ENCODE measurements around the gene TLE3.
A peak's percentile ranks its signal among the peaks of the same experiment; 100 is the strongest.

Gene TLE3

GRCh38 chr15:70133781-70134421, 36.2 kb upstream of the TLE3 start:
- H3K4me1 ChIP-seq (ENCODE audit: control extremely low read depth in 1 of 4, control insufficient read depth in 4 of 4, insufficient read depth in 4 of 4, low read length in 3 of 4) = no peaks in the 10 kb centered on the region
- no peaks in the 10 kb centered on the region for H3K36me3 ChIP-seq (ENCODE audit: control insufficient read depth in 4 of 4, insufficient read depth in 4 of 4, low read length in 3 of 4)
- 97% methylated on average over 3 of the region's 7 CpGs for WGBS (ENCODE audit: insufficient coverage)
- no peaks in the 10 kb centered on the region for H3K9me3 ChIP-seq (ENCODE audit: control extremely low read depth in 1 of 5, control insufficient read depth in 4 of 5, insufficient read depth in 2 of 5, low read depth in 1 of 5, low read length in 4 of 5)
- POLR2A ChIA-PET = no interaction called here
- CTCF ChIA-PET = interaction anchor here (1.0 to 1.4 kb wide), 3 partner anchors 13 to 20 kb away, joined by 3 read pairs; no protein-coding TSS in a partner anchor
- no peak overlapping the region for H3K4me3 ChIP-seq (ENCODE audit: control insufficient read depth in 1 of 7, extremely low read depth in 1 of 7, insufficient read depth in 4 of 7, low read depth in 2 of 7, low read length in 6 of 7)
- no peaks in the 10 kb centered on the region for H3K27me3 ChIP-seq (replicated peaks in 2 of 5; ENCODE audit: control insufficient read depth in 4 of 5, insufficient read depth in 5 of 5, low read length in 4 of 5)
- no peak for DNase-seq
- no peak overlapping the region for H3K27ac ChIP-seq (ENCODE audit: insufficient read depth in 1 of 2, low read depth in 1 of 2, low read length in 2 of 2, poor library complexity in 1 of 2, severe bottlenecking in 2 of 2)

DNA sequence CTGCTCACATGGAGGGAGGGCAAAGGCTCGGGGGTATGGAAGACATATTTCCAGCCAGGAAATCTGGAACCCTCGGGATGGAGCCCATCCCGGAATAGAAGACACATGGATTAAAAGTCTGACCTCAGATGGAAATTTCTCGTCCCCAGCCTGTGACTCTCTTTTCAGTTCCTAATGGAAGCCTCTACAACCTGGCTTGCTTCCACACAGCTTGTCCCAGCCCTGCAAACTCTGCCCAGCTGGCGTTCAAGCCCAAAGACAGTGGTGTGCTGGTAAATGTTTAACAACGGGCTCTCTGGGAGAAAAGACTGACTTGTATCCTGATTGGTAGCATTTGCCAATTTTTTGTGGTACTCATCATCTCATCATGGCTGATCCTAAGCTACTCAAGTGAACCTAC, 35.6 kb upstream of the TLE3 start:
- H3K27me3 ChIP-seq (replicated peaks in 2 of 5; ENCODE audit: control insufficient read depth in 4 of 5, insufficient read depth in 5 of 5, low read length in 4 of 5) = no peaks in the 10 kb centered on the region
- no peaks in the 10 kb centered on the region for H3K9me3 ChIP-seq (ENCODE audit: control extremely low read depth in 1 of 5, control insufficient read depth in 4 of 5, insufficient read depth in 2 of 5, low read depth in 1 of 5, low read length in 4 of 5)
- 91% methylated on average over 5 of the region's 6 CpGs for WGBS (ENCODE audit: insufficient coverage)
- no peak for DNase-seq
- CTCF ChIA-PET = interaction anchor here (1.3 to 1.4 kb wide), 2 partner anchors 14 to 20 kb away, joined by 3 read pairs; no protein-coding TSS in a partner anchor
- H3K36me3 ChIP-seq (ENCODE audit: control insufficient read depth in 4 of 4, insufficient read depth in 4 of 4, low read length in 3 of 4) = no peaks in the 10 kb centered on the region
- no peak overlapping the region for H3K4me3 ChIP-seq (ENCODE audit: control insufficient read depth in 1 of 7, extremely low read depth in 1 of 7, insufficient read depth in 4 of 7, low read depth in 2 of 7, low read length in 6 of 7)
- H3K27ac ChIP-seq (ENCODE audit: insufficient read depth in 1 of 2, low read depth in 1 of 2, low read length in 2 of 2, poor library complexity in 1 of 2, severe bottlenecking in 2 of 2) = no peak overlapping the region
- no peaks in the 10 kb centered on the region for H3K4me1 ChIP-seq (ENCODE audit: control extremely low read depth in 1 of 4, control insufficient read depth in 4 of 4, insufficient read depth in 4 of 4, low read length in 3 of 4)
- POLR2A ChIA-PET = no interaction called here

DNA sequence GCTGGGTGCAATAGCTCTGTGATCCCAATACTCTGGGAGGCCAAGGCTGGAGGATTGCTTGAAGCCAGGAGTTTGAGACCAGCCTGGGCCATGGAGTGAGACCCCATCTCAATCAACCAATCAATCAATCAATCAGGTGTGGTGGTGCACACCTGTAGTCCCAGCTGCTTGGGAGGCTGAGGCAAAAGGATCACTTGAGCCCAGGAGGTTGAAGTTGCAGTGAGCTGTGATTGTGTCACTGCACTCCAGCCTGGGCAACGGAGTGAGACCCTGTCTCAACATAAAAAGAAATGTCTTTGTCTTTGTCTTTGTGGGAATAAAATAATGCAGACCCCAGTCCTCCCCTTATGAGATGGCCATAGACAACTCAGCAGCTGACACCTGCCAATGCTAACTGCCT, 34.9 kb upstream of the TLE3 start:
- Histone ChIP-seq H3K27me3 (replicated peaks in 2 of 5; ENCODE audit: control insufficient read depth in 4 of 5, insufficient read depth in 5 of 5, low read length in 4 of 5) (no peaks in the 10 kb centered on the region), H3K9me3 (ENCODE audit: control extremely low read depth in 1 of 5, control insufficient read depth in 4 of 5, insufficient read depth in 2 of 5, low read depth in 1 of 5, low read length in 4 of 5) (no peaks in the 10 kb centered on the region), H3K4me1 (ENCODE audit: control extremely low read depth in 1 of 4, control insufficient read depth in 4 of 4, insufficient read depth in 4 of 4, low read length in 3 of 4) (peaks cover 0 to 6% (median 0%) of the 10 kb centered on the region in 4 experiments), H3K4me3 (ENCODE audit: control insufficient read depth in 1 of 7, extremely low read depth in 1 of 7, insufficient read depth in 4 of 7, low read depth in 2 of 7, low read length in 6 of 7) (no peak overlapping the region), H3K27ac (ENCODE audit: insufficient read depth in 1 of 2, low read depth in 1 of 2, low read length in 2 of 2, poor library complexity in 1 of 2, severe bottlenecking in 2 of 2) (no peak overlapping the region), H3K36me3 (ENCODE audit: control insufficient read depth in 4 of 4, insufficient read depth in 4 of 4, low read length in 3 of 4) (no peaks in the 10 kb centered on the region)
- DNase-seq = no peak
- ChIA-PET CTCF (interaction anchor here (1.2 to 1.4 kb wide), 3 partner anchors 15 to 22 kb away, joined by 3 to 4 read pairs (median 3); no protein-coding TSS in a partner anchor), POLR2A (interaction anchor here (0.6 to 0.9 kb wide), 2 partner anchors 33 to 471 kb away, joined by 3 to 4 read pairs; no protein-coding TSS in a partner anchor)
- WGBS (ENCODE audit: insufficient coverage) = 100% methylated on average over 1 of the region's 1 CpG

DNA sequence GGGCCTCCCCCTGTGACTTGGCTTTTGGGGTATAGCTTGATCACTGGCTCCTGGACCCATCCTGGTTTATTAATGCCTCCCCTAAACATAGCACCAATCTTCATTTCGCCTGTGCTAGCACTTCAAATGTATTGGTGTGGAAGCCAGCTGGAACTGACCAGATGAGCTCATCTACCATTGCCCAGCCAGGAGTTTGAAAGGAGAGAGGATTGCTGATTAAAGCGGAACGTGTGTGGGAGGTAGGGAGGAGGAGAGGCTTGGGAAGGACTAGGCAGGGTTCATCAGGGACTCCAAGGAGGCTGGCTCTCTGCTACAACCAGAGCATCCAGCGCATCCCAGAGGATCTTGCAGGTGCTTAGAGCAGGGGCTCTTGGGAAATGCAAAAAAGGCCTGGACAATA, 34.4 kb upstream of the TLE3 start:
- no peak overlapping the region for H3K27ac ChIP-seq (ENCODE audit: insufficient read depth in 1 of 2, low read depth in 1 of 2, low read length in 2 of 2, poor library complexity in 1 of 2, severe bottlenecking in 2 of 2)
- no peaks in the 10 kb centered on the region for H3K36me3 ChIP-seq (ENCODE audit: control insufficient read depth in 4 of 4, insufficient read depth in 4 of 4, low read length in 3 of 4)
- peaks cover 0 to 10% (median 0%) of the 10 kb centered on the region in 4 experiments for H3K4me1 ChIP-seq (ENCODE audit: control extremely low read depth in 1 of 4, control insufficient read depth in 4 of 4, insufficient read depth in 4 of 4, low read length in 3 of 4)
- H3K4me3 ChIP-seq (ENCODE audit: control insufficient read depth in 1 of 7, extremely low read depth in 1 of 7, insufficient read depth in 4 of 7, low read depth in 2 of 7, low read length in 6 of 7) = no peak overlapping the region
- POLR2A ChIA-PET = interaction anchor here (0.6 to 0.9 kb wide), 2 partner anchors 32 to 472 kb away, joined by 3 to 4 read pairs; no protein-coding TSS in a partner anchor
- CTCF ChIA-PET = interaction anchor here (0.6 to 1.2 kb wide), 2 partner anchors 9 to 22 kb away, joined by 3 to 4 read pairs; no protein-coding TSS in a partner anchor
- 96% methylated on average over 3 of the region's 4 CpGs for WGBS (ENCODE audit: insufficient coverage)
- DNase-seq = no peak
- H3K9me3 ChIP-seq (ENCODE audit: control extremely low read depth in 1 of 5, control insufficient read depth in 4 of 5, insufficient read depth in 2 of 5, low read depth in 1 of 5, low read length in 4 of 5) = no peaks in the 10 kb centered on the region
- no peaks in the 10 kb centered on the region for H3K27me3 ChIP-seq (replicated peaks in 2 of 5; ENCODE audit: control insufficient read depth in 4 of 5, insufficient read depth in 5 of 5, low read length in 4 of 5)

DNA sequence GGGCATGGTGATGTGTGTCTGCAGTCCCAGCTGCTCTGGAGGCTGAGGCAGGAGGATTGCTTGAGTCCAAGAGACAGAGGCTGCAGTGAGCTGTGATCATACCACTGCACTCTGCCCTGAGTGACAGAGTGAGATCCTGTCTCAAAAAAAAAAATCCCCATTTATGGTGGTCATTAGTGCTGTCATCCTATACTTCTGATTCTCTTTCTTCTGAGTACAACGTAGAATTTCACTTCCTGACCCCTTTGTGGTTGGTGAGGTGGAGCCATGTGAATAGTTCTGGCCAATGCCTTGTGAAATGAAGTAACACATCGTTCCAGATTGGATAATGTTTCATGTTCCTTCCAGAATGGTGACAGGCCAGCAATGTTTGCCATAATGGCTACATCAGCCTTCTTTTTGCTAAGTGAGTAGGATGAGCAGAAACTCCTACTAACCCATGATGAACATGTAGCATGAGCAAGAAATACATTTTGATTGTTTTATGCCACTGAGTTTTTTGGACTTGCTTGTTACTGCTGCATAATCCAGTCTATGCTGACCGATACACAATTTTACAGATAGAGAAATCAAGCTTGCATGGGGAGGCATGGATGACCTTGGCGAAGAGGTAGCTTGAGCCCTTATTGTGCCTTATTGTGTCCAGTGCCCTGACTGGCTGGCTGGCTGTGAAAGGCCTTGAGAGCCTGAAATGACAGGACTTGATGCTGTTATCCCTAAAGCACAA, 30.9 kb upstream of the TLE3 start:
- H3K27me3 ChIP-seq (replicated peaks in 2 of 5; ENCODE audit: control insufficient read depth in 4 of 5, insufficient read depth in 5 of 5, low read length in 4 of 5) = no peaks in the 10 kb centered on the region
- H3K9me3 ChIP-seq (ENCODE audit: control extremely low read depth in 1 of 5, control insufficient read depth in 4 of 5, insufficient read depth in 2 of 5, low read depth in 1 of 5, low read length in 4 of 5) = no peaks in the 10 kb centered on the region
- POLR2A ChIA-PET = interaction anchor here (0.8 to 1.3 kb wide), 2 partner anchors 29 to 73 kb away, joined by 3 read pairs; no protein-coding TSS in a partner anchor
- peak in 1 of 3 donors; percentile 14 for DNase-seq
- no peaks in the 10 kb centered on the region for H3K36me3 ChIP-seq (ENCODE audit: control insufficient read depth in 4 of 4, insufficient read depth in 4 of 4, low read length in 3 of 4)
- H3K4me3 ChIP-seq (ENCODE audit: control insufficient read depth in 1 of 7, extremely low read depth in 1 of 7, insufficient read depth in 4 of 7, low read depth in 2 of 7, low read length in 6 of 7) = no peak overlapping the region
- H3K4me1 ChIP-seq (ENCODE audit: control extremely low read depth in 1 of 4, control insufficient read depth in 4 of 4, insufficient read depth in 4 of 4, low read length in 3 of 4) = peaks cover 0 to 27% (median 8%) of the 10 kb centered on the region in 4 experiments
- 78% methylated on average over 3 of the region's 4 CpGs for WGBS (ENCODE audit: insufficient coverage)
- H3K27ac ChIP-seq (ENCODE audit: insufficient read depth in 1 of 2, low read depth in 1 of 2, low read length in 2 of 2, poor library complexity in 1 of 2, severe bottlenecking in 2 of 2) = no peak overlapping the region
- CTCF ChIA-PET = interaction anchor here (1.0 to 1.4 kb wide), 3 partner anchors 9 to 71 kb away, joined by 3 to 7 read pairs (median 3); no protein-coding TSS in a partner anchor

- ChIA-PET POLR2A (interaction anchor here (0.8 to 1.3 kb wide), 2 partner anchors 20 to 28 kb away, joined by 3 read pairs; no protein-coding TSS in a partner anchor), CTCF (interaction anchor here (1.0 to 1.4 kb wide), 3 partner anchors 9 to 71 kb away, joined by 3 to 7 read pairs (median 3); no protein-coding TSS in a partner anchor)
- DNase-seq = peak in 1 of 3 donors; percentile 17
- 90% methylated on average over 1 of the region's 3 CpGs for WGBS (ENCODE audit: insufficient coverage)
- H3K27me3 ChIP-seq (replicated peaks in 2 of 5; ENCODE audit: control insufficient read depth in 4 of 5, insufficient read depth in 5 of 5, low read length in 4 of 5) = no peaks in the 10 kb centered on the region
- H3K4me1 ChIP-seq (ENCODE audit: control extremely low read depth in 1 of 4, control insufficient read depth in 4 of 4, insufficient read depth in 4 of 4, low read length in 3 of 4) = peaks cover 0 to 27% (median 8%) of the 10 kb centered on the region in 4 experiments
- no peak overlapping the region for H3K4me3 ChIP-seq (ENCODE audit: control insufficient read depth in 1 of 7, extremely low read depth in 1 of 7, insufficient read depth in 4 of 7, low read depth in 2 of 7, low read length in 6 of 7)
- H3K27ac ChIP-seq (ENCODE audit: insufficient read depth in 1 of 2, low read depth in 1 of 2, low read length in 2 of 2, poor library complexity in 1 of 2, severe bottlenecking in 2 of 2) = no peak overlapping the region
- no peaks in the 10 kb centered on the region for H3K9me3 ChIP-seq (ENCODE audit: control extremely low read depth in 1 of 5, control insufficient read depth in 4 of 5, insufficient read depth in 2 of 5, low read depth in 1 of 5, low read length in 4 of 5)
- H3K36me3 ChIP-seq (ENCODE audit: control insufficient read depth in 4 of 4, insufficient read depth in 4 of 4, low read length in 3 of 4) = no peaks in the 10 kb centered on the region
Observed at GRCh38 chr15:70127770-70128413, 30.2 kb upstream of the TLE3 start.

Data from common myeloid progenitor, CD34-positive (primary cell).